ENCODE results near the gene ATP6V1G3. TPM values are rescaled to one million over a fixed set of nuclear protein-coding genes. Genes with fewer than 3 reads are reported as not detected.

ATP6V1G3 gene
- total and polyA plus RNA-seq, 4 experiments from 2014 or later, result not detected

DNA sequence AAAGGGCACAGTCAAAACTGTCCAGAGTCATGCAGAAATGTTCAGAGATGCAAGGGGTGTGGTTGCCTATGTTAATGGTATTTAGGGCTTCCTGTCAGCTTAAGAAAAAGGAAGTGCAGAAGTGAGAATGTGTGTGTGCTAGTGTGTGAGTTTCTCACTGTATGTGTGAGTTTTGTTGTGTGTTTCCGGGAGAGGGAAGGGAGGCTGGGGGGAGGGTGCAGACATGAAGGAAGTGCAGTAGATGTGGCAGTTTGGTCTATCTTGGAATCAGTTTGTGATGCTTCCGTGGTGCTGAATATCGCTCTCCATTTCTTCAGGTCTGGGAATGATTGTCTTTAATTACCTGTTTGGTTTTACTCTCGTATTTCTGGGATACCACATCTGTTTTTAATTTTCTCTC lies 16.5 kb upstream of the ATP6V1G3 start:
- Histone ChIP-seq H3K36me3 (ENCODE audit: insufficient read depth, low read length) (no peaks in the 10 kb centered on the region), H3K27me3 (ENCODE audit: insufficient read depth, low read length) (no peaks in the 10 kb centered on the region), H3K27ac (ENCODE audit: low read depth, low read length) (no peak overlapping the region), H3K4me1 (ENCODE audit: insufficient read depth, low read length) (peaks cover 80% of the 10 kb centered on the region), H3K9me3 (ENCODE audit: control insufficient read depth in 1 of 2, low read length in 2 of 2) (no peaks in the 10 kb centered on the region), H3K4me3 (ENCODE audit: low read length in 2 of 2) (peak overlapping the region in 1 of 2 donors; percentile 30)
- CTCF ChIA-PET (ENCODE audit: partially characterized antibody), result interaction anchor here (1.0 to 1.5 kb wide), 5 partner anchors 21 to 79 kb away, joined by 3 to 4 read pairs (median 3); no protein-coding TSS in a partner anchor
- DNase-seq, result peak; percentile 80 to 85 (median 83)
- intact Hi-C loops (cut with micrococcal nuclease), result loop anchor here (1.0 to 5.0 kb wide), 6 partner anchors 7 to 125 kb away; no protein-coding TSS in a partner anchor
- H3K4me1 Mint-ChIP-seq, result peaks cover 57 to 90% (median 71%) of the 10 kb centered on the region in 4 donors
- H3K36me3 Mint-ChIP-seq, result no peaks in the 10 kb centered on the region
- H3K4me3 Mint-ChIP-seq, result peak overlapping the region; percentile 61 to 84 (median 74)
- POLR2A ChIA-PET (ENCODE audit: partially characterized antibody), result interaction anchor here (0.8 to 2.7 kb wide), 20 partner anchors 14 to 125 kb away, joined by 3 to 37 read pairs (median 7); partner anchors contain the start of gene PTPRC
- peak overlapping the region; percentile 9 to 80 (median 47) for H3K27ac Mint-ChIP-seq
- no peaks in the 10 kb centered on the region for H3K27me3 Mint-ChIP-seq
- no peaks in the 10 kb centered on the region for H3K9me3 Mint-ChIP-seq

DNA sequence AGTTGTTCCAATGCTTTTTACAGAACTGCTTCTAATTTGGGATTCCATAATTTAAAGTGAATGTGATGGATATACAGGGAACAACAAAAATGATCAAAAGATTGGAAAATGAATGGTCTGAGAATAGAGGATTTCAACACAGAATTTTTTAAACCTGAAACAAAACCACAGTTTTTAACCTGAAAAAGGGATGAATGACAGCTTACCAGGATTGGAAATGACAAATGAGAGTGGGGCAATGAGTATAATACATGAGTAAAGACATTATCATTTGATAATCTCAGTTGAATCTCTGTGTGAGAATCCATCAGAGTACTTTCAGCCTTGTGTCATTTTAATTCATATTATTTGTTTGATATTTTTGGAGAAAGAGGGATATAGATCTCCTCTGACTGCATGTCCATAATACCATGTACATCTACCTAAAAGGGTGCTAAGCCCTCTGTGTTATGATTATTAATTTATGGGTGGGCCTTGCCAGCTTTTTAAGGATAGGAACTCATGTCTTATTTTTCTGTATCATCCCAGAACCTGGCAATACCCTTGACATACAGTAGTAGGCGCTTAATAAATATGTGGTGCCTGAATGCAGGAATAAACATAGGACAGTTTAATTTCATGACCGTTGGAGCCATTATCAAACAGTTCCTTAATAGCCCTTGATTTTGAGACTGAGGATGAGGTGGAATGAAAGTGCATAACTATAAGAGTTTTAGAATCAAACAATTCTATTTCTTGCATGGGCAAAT lies 12.4 kb upstream of the ATP6V1G3 start:
- DNase-seq, result no peak
- Mint-ChIP-seq H3K27me3 (no peaks in the 10 kb centered on the region), H3K27ac (peak overlapping the region in 4 of 7 donors; percentile 43 to 66 (median 48)), H3K36me3 (no peaks in the 10 kb centered on the region), H3K4me1 (peaks cover 47 to 64% (median 53%) of the 10 kb centered on the region in 4 donors), H3K9me3 (no peaks in the 10 kb centered on the region), H3K4me3 (peak overlapping the region in 1 of 8 donors; percentile 35)
- H3K27me3 ChIP-seq (ENCODE audit: insufficient read depth, low read length), result no peaks in the 10 kb centered on the region
- no peak overlapping the region for H3K27ac ChIP-seq (ENCODE audit: low read depth, low read length)
- CTCF ChIA-PET (ENCODE audit: partially characterized antibody), result no interaction called here
- no peaks in the 10 kb centered on the region for H3K9me3 ChIP-seq (ENCODE audit: control insufficient read depth in 1 of 2, low read length in 2 of 2)
- H3K4me3 ChIP-seq (ENCODE audit: low read length in 2 of 2), result no peak overlapping the region
- intact Hi-C loops (cut with micrococcal nuclease), result no loop called here
- POLR2A ChIA-PET (ENCODE audit: partially characterized antibody), result interaction anchor here (1.0 to 1.6 kb wide), 2 partner anchors 13 to 86 kb away, joined by 3 read pairs; partner anchors contain the start of gene PTPRC
- peaks cover 43% of the 10 kb centered on the region for H3K4me1 ChIP-seq (ENCODE audit: insufficient read depth, low read length)
- H3K36me3 ChIP-seq (ENCODE audit: insufficient read depth, low read length), result no peaks in the 10 kb centered on the region

DNA sequence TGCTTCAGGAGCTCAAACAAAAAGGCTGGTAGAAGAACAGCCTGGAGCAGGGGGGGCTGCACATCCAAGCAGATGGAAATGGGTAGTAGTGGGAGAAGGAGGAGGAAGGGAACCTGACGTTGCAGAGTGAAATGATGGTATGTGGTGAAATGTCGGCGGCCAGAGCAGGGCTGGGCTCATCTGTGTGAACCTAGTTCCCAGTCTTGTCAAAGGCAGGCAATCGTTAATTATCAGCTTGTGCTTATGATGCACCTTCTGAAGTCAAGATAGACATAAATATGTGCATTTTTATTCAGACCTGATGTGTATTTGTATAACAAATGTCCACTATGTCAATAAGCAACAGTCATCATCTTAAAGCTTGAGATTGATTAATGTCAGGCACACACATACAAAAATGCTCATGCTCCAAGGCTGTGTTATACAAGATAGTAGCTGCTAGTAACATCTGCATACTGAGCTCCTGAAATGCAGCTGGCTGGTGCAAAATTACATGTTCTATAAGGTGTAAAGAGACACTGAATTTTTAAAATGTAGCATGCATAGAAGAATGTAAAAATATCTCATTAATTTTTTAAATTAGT lies 10.6 kb upstream of the ATP6V1G3 start:
- Mint-ChIP-seq H3K36me3 (peaks cover 2 to 8% of the 10 kb centered on the region in 2 donors), H3K27ac (no peak overlapping the region), H3K4me1 (peaks cover 32 to 46% (median 38%) of the 10 kb centered on the region in 4 donors), H3K9me3 (peaks cover 0 to 10% (median 4%) of the 10 kb centered on the region in 8 donors), H3K27me3 (no peaks in the 10 kb centered on the region), H3K4me3 (no peak overlapping the region)
- H3K9me3 ChIP-seq (ENCODE audit: control insufficient read depth in 1 of 2, low read length in 2 of 2), result no peaks in the 10 kb centered on the region
- ChIA-PET CTCF (ENCODE audit: partially characterized antibody) (interaction anchor here (0.6 kb wide), 1 partner anchor 100 kb away, joined by 3 read pairs; no protein-coding TSS in a partner anchor), POLR2A (ENCODE audit: partially characterized antibody) (interaction anchor here (1.0 to 1.4 kb wide), 2 partner anchors 11 to 47 kb away, joined by 3 to 4 read pairs; partner anchors contain the start of gene ATP6V1G3)
- H3K4me3 ChIP-seq (ENCODE audit: low read length in 2 of 2), result no peak overlapping the region
- intact Hi-C loops (cut with micrococcal nuclease), result no loop called here
- no peak for DNase-seq
- no peaks in the 10 kb centered on the region for H3K36me3 ChIP-seq (ENCODE audit: insufficient read depth, low read length)
- no peak overlapping the region for H3K27ac ChIP-seq (ENCODE audit: low read depth, low read length)
- H3K27me3 ChIP-seq (ENCODE audit: insufficient read depth, low read length), result no peaks in the 10 kb centered on the region
- H3K4me1 ChIP-seq (ENCODE audit: insufficient read depth, low read length), result peaks cover 25% of the 10 kb centered on the region

DNA sequence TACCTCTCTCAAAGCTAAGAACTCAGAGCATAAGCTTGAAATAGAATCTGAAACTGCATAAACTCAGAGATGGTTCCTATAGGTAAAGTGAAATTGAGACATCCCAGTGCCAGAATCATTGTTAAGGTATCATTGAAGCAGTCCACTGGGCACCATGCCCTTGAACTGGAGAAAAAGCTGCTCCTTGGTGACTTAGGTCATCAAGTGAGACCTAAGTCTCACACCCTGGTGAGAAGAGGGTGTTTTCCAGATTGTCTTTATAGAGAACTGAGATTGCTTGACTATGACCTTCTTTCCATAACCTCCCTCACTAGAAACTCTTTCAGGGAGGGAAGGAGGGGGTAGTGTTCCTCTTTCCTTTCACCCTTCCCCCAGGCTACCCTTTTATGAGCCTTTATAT lies 9.4 kb upstream of the ATP6V1G3 start:
- Mint-ChIP-seq H3K4me1 (peaks cover 28 to 42% (median 32%) of the 10 kb centered on the region in 4 donors), H3K27ac (no peak overlapping the region), H3K4me3 (no peak overlapping the region), H3K36me3 (peaks cover 2 to 8% of the 10 kb centered on the region in 2 donors), H3K27me3 (no peaks in the 10 kb centered on the region), H3K9me3 (peaks cover 0 to 10% (median 4%) of the 10 kb centered on the region in 8 donors)
- no peak overlapping the region for H3K4me3 ChIP-seq (ENCODE audit: low read length in 2 of 2)
- H3K4me1 ChIP-seq (ENCODE audit: insufficient read depth, low read length), result peaks cover 17% of the 10 kb centered on the region
- H3K9me3 ChIP-seq (ENCODE audit: control insufficient read depth in 1 of 2, low read length in 2 of 2), result no peaks in the 10 kb centered on the region
- ChIA-PET POLR2A (ENCODE audit: partially characterized antibody) (interaction anchor here (1.0 to 1.7 kb wide), 3 partner anchors 10 to 48 kb away, joined by 3 to 6 read pairs (median 3); partner anchors contain the start of gene ATP6V1G3), CTCF (ENCODE audit: partially characterized antibody) (no interaction called here)
- H3K27ac ChIP-seq (ENCODE audit: low read depth, low read length), result no peak overlapping the region
- DNase-seq, result no peak
- no peaks in the 10 kb centered on the region for H3K27me3 ChIP-seq (ENCODE audit: insufficient read depth, low read length)
- no peaks in the 10 kb centered on the region for H3K36me3 ChIP-seq (ENCODE audit: insufficient read depth, low read length)
- intact Hi-C loops (cut with micrococcal nuclease), result no loop called here

DNA sequence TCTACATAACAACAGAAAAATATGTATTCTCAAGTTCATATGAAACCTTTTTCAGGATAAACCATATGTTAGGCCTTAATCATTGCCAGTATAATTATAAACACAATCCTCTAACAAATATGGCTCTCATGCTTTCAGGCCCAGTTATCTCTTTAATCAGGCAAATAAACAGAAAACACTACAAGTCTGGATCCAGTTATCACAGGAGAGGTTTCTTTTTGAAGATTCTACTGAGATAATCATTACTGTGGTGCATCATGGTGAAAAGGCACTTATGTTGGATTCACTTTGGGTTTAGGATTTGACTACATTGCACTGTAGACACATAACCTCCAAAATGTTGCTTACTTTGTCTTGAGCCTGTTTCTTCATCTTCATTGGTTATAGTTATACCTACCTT lies 8.4 kb upstream of the ATP6V1G3 start:
- intact Hi-C loops (cut with micrococcal nuclease), result no loop called here
- Histone ChIP-seq H3K27me3 (ENCODE audit: insufficient read depth, low read length) (no peaks in the 10 kb centered on the region), H3K27ac (ENCODE audit: low read depth, low read length) (no peak overlapping the region), H3K4me3 (ENCODE audit: low read length in 2 of 2) (no peak overlapping the region), H3K9me3 (ENCODE audit: control insufficient read depth in 1 of 2, low read length in 2 of 2) (no peaks in the 10 kb centered on the region), H3K4me1 (ENCODE audit: insufficient read depth, low read length) (peaks cover 8% of the 10 kb centered on the region), H3K36me3 (ENCODE audit: insufficient read depth, low read length) (no peaks in the 10 kb centered on the region)
- Mint-ChIP-seq H3K27ac (no peak overlapping the region), H3K4me3 (no peak overlapping the region), H3K9me3 (peaks cover 0 to 10% (median 4%) of the 10 kb centered on the region in 8 donors), H3K4me1 (peaks cover 23 to 40% (median 27%) of the 10 kb centered on the region in 4 donors), H3K36me3 (peaks cover 2 to 8% of the 10 kb centered on the region in 2 donors), H3K27me3 (no peaks in the 10 kb centered on the region)
- DNase-seq, result no peak
- CTCF ChIA-PET (ENCODE audit: partially characterized antibody), result no interaction called here
- POLR2A ChIA-PET (ENCODE audit: partially characterized antibody), result interaction anchor here (1.7 kb wide), 1 partner anchor 9 kb away, joined by 6 read pairs; the partner anchor contains the start of gene ATP6V1G3

DNA sequence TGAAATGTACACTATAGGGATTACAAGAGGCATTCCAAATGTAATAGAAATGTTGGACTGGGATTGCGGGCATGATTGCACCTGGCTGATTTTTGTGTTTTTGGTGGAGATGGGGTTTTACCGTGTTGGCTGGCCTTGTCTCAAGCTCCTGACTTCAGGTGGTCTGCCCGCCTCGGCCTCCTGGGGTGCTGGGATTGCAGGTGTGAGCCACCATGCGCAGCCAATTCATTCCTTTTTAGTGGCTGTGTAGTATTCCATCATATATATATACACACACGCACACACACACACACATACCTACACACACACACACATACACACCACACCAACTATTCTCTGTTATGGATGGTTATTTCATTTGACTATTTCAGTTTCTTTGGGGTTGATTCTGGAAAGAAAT lies 4.7 kb upstream of the ATP6V1G3 start:
- DNase-seq, result no peak
- intact Hi-C loops (cut with micrococcal nuclease), result loop anchor here (2.0 kb wide), 1 partner anchor 16 kb away; no protein-coding TSS in a partner anchor
- no peaks in the 10 kb centered on the region for H3K27me3 Mint-ChIP-seq
- H3K9me3 Mint-ChIP-seq, result peaks cover 0 to 10% (median 4%) of the 10 kb centered on the region in 8 donors
- H3K9me3 ChIP-seq (ENCODE audit: control insufficient read depth in 1 of 2, low read length in 2 of 2), result no peaks in the 10 kb centered on the region
- H3K27me3 ChIP-seq (ENCODE audit: insufficient read depth, low read length), result no peaks in the 10 kb centered on the region
- H3K36me3 Mint-ChIP-seq, result peaks cover 2 to 8% of the 10 kb centered on the region in 2 donors
- CTCF ChIA-PET (ENCODE audit: partially characterized antibody), result no interaction called here
- H3K4me3 ChIP-seq (ENCODE audit: low read length in 2 of 2), result no peak overlapping the region
- H3K27ac ChIP-seq (ENCODE audit: low read depth, low read length), result no peak overlapping the region
- no peak overlapping the region for H3K27ac Mint-ChIP-seq
- H3K4me1 ChIP-seq (ENCODE audit: insufficient read depth, low read length), result peaks cover 10% of the 10 kb centered on the region
- POLR2A ChIA-PET (ENCODE audit: partially characterized antibody), result interaction anchor here (0.8 to 1.1 kb wide), 2 partner anchors 9 to 75 kb away, joined by 3 to 4 read pairs; no protein-coding TSS in a partner anchor
- H3K4me3 Mint-ChIP-seq, result no peak overlapping the region
- H3K4me1 Mint-ChIP-seq, result peaks cover 20 to 38% (median 29%) of the 10 kb centered on the region in 4 donors
- no peaks in the 10 kb centered on the region for H3K36me3 ChIP-seq (ENCODE audit: insufficient read depth, low read length)

All from CD4-positive, alpha-beta memory T cell (primary cell).